Ureter (tissue), 1 donor: ENCODE results near the gene SLC2A9. TPM values are rescaled to one million over a fixed set of nuclear protein-coding genes. Genes with fewer than 3 reads are reported as not detected.
"Not testable (repeated sequence)": the region's sequence is repeated elsewhere in the genome, so short reads cannot be mapped to it uniquely, and the experiment has no call there.

ENCODE experiments used
- DNase-seq: peaks from one replicate; pipeline ENCODE4 v3.0.0-alpha.2; 2020; ENCODE audit warnings: low spot score
- total RNA-seq: library from RNA; stranded (reverse); gene quantifications from one replicate; pipeline ENCODE4 v1.2.4, GENCODE V29; 2023
- donor health status: DM: yes; HTN: yes; CAD: no.

SLC2A9 gene
- total RNA-seq, 1 donor from 2014 or later: 67.5 TPM

DNA sequence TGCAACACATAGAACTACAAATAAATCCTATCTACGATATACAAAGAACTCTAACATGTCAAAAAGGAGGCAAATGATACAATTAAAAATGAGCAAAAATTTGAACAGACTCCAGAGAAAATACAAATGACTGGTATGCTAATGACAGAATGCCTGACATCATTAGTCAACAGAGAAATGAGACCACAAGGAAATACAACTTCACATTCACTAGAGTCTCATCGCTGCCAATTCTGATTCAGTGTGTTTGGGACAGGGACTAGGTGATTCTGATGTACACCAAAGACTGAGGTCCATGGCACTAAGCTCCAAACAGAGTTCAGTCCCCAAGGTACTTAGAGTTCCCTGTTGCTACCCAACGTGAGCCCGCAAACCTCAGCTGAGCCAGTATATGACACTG lies 23.4 kb downstream of the SLC2A9 start:
- no peak for DNase-seq

- no peak for DNase-seq
Observed at GRCh38 chr4:9996319-9997110, 24.8 kb downstream of the SLC2A9 start.

DNA sequence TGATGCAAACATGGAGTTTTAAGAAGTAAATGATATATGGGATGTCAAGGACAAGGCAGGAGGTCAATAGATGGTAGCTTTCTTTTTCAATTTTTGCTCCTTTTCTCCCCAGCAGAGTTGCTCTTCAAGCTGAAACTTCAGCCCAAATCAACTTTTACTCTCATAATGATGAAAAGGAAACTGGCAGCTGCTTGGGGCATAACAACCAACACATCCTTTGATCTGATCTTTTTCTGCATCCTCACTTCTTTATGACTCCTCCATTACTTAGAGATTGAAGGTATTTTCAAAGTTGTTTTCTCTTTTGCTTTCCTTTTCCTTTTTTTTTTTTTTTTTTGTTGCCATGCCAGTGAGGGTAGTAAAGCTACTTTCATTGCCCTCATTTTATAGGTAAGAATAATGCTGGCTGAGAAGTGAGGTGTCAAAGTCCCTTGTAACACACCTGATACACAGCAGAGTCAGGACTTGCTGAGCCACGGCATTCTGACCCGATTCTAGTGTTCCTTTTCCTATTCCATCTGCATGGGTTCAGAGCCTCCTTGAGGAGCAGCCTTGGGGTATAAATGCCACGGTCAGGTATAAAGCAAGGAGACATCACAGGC lies 26.9 kb downstream of the SLC2A9 start:
- DNase-seq: no peak

- DNase-seq: peak; percentile 43
Observed at GRCh38 chr4:9989918-9990635, 31.2 kb downstream of the SLC2A9 start.

- peak; percentile 23 for DNase-seq
Observed at GRCh38 chr4:9988933-9989332, 32.4 kb downstream of the SLC2A9 start.

- DNase-seq: no peak
Observed at GRCh38 chr4:9988363-9988749, 32.9 kb downstream of the SLC2A9 start.

DNA sequence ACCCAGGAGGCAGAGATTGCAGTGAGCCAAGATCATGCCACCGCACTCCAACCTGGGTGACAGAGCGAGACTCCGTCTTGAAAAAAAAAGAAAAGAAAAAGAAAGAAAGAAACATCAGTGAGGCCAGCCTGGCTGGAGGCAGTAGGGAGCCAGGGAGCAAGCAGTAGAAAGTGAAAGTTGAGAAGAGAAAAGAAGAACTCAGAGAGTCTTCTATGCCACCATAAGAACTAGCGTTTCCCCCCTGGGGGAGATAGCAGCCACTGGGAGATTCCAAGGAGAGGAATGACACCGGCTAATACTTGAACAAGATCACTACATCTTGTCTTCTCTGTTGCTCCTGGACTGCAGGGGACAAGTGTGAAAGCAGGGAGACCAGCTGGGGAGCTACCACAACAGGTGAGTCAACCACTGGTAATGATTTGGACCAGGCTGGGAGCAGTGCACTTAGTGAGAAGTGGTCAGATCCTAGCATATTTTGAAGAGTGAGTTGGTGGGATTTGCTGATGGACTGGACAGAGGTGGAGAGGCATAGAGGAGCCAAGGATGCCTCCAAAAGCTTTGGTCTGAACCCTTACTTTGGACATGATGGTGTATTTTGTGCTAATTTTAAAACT lies 33.4 kb downstream of the SLC2A9 start:
- peak; percentile 27 for DNase-seq

- DNase-seq: no peak
Observed at GRCh38 chr4:9984621-9985020, 36.7 kb downstream of the SLC2A9 start.

GRCh38 chr4:9983211-9983610 lies 38.1 kb downstream of the SLC2A9 start:
- DNase-seq: peak; percentile 9

DNA sequence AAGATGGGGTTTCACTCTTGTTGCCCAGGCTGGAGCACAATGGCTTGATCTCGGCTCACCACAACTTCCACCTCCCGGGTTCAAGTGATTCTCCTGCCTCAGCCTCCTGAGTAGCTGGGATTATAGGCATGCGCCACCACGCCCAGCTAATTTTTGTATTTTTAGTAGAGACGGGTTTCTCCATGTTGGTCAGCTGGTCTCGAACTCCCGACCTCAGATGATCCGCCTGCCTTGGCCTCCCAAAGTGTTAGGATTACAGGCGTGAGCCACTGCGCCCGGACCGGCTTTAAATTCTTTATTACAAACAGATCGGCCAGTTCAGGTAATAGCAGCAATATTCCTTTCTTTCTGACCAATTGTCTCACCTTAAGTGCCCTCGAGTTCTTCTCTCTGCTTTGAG lies 39.4 kb downstream of the SLC2A9 start:
- DNase-seq: not testable (repeated sequence)

DNA sequence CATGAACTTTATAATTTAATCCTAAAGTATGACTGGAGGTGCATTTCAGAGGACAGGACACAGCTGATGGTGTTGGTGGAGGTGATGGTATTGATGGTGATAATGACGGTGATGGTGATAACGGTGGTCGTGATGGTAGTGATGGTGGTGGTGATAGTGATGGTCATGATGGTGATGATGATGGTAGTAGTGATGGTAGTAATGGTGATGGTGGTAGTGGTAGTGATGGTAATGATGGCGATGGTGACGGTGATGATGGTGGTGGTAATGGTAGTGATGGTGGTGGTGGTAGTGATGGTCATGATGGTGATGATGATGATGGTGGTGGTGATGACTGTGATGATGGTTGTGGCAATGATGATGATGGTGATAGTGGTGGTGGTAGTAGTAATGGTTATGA lies 40.4 kb downstream of the SLC2A9 start:
- DNase-seq: no peak

- DNase-seq: peak; percentile 13
Observed at GRCh38 chr4:9979101-9979701, 42.1 kb downstream of the SLC2A9 start.

GRCh38 chr4:9977518-9978031 lies 43.7 kb downstream of the SLC2A9 start:
- DNase-seq: peak; percentile 19

- DNase-seq: no peak
Observed at GRCh38 chr4:9976781-9977180, 44.5 kb downstream of the SLC2A9 start.

GRCh38 chr4:9976293-9976692 lies 45.0 kb downstream of the SLC2A9 start:
- no peak for DNase-seq

DNA sequence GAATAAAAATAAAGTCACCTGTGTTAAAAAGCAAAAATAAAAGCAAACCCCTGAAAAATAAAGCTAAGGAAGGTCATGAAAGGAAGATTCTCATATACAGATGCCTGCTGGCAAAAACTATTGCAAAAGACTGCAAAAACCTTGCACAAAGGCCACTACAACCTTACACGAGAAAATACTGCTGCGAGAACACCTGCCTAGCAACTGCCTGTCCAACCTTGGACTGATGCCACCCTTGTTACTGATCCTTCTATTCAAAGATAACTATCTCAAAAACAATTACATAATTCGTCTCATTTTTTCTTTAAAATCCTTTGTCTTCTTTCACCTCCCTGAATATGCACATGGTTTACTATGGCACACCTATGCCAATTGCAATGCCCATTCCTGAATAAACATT lies 49.6 kb downstream of the SLC2A9 start:
- DNase-seq: no peak

- DNase-seq: no peak
Observed at GRCh38 chr4:9970399-9971011, 50.8 kb downstream of the SLC2A9 start.

GRCh38 chr4:9969526-9970398 lies 51.5 kb downstream of the SLC2A9 start:
- DNase-seq: no peak

- no peak for DNase-seq
Observed at GRCh38 chr4:9968472-9968871, 52.8 kb downstream of the SLC2A9 start.

- no peak for DNase-seq
Observed at GRCh38 chr4:9964879-9965278, 56.4 kb downstream of the SLC2A9 start.
